OCI-LY7 (cell line): ENCODE results near the gene ARL15. TPM values are rescaled to one million over a fixed set of nuclear protein-coding genes. Genes with fewer than 3 reads are reported as not detected.

Experiments used
- BruUV-seq: library from RNA; stranded (reverse); fragments of 400-500 nt; replicated peaks from 2 replicates; lab custom pipeline; 2021; lab: Mats Ljungman, UMichigan
- CTCF ChIA-PET: fragments of 300-600 bp; sonication (Branson Sonifier 250); formaldehyde crosslinking; loops from one replicate; lab custom pipeline; 2022; ENCODE audit warnings: antibody characterized with exemption; ENCODE audit not compliant: unreplicated experiment; lab: Charles Lee
- POLR2A ChIA-PET: fragments of 300-600 bp; sonication (Branson Sonifier 250); formaldehyde crosslinking; loops from one replicate; lab custom pipeline; 2022; ENCODE audit warnings: antibody characterized with exemption; lab: Charles Lee
- DNase-seq: peaks from one replicate; pipeline ENCODE4 v3.0.0-alpha.2; 2015; ENCODE audit warnings: low spot score
- H2AFZ ChIP-seq: fragments of 200-600 bp; sonication (generic), shearing (Covaris generic); 2 replicates; pipeline ENCODE4 v1.6.1; 2014; ENCODE audit warnings: mild to moderate bottlenecking, antibody characterized with exemption, low read length, moderate library complexity
- H3K27ac ChIP-seq: fragments of 200-600 bp; sonication (generic); 2 replicates; pipeline ENCODE4 v1.5.1; 2014; ENCODE audit warnings: mixed run types, low read depth, mild to moderate bottlenecking, moderate library complexity, low read length, inconsistent platforms; ENCODE audit not compliant: poor library complexity, severe bottlenecking
- H3K36me3 ChIP-seq: fragments of 200-600 bp; sonication (generic); 2 replicates; pipeline ENCODE4 v1.6.1; 2014; ENCODE audit warnings: mild to moderate bottlenecking, antibody characterized with exemption, low read length, moderate library complexity, mixed read lengths; ENCODE audit not compliant: insufficient read depth
- H3K4me1 ChIP-seq: fragments of 200-600 bp; sonication (generic); 2 replicates; pipeline ENCODE4 v1.5.1; 2014; ENCODE audit warnings: mild to moderate bottlenecking, low read length; ENCODE audit not compliant: insufficient read depth, poor library complexity, severe bottlenecking
- H3K4me2 ChIP-seq: fragments of 200-600 bp; sonication (generic); 2 replicates; pipeline ENCODE4 v1.6.1; 2014; ENCODE audit warnings: mild to moderate bottlenecking, low read length
- H3K4me3 ChIP-seq: fragments of 200-600 bp; sonication (generic); 2 replicates; pipeline ENCODE4 v1.5.1; 2014; ENCODE audit warnings: mild to moderate bottlenecking, low read depth, low read length; ENCODE audit not compliant: poor library complexity, severe bottlenecking
- H3K79me2 ChIP-seq: fragments of 200-600 bp; sonication (generic); 2 replicates; pipeline ENCODE4 v1.6.1; 2016; ENCODE audit warnings: low read depth, mild to moderate bottlenecking, low read length, moderate library complexity, mixed read lengths; ENCODE audit not compliant: insufficient read depth
- H3K9me2 ChIP-seq: fragments of 200-600 bp; sonication (generic); 2 replicates; pipeline ENCODE4 v1.6.1; 2016; ENCODE audit warnings: mild to moderate bottlenecking, low read length, mixed read lengths; ENCODE audit not compliant: insufficient read depth
- H3K9me3 ChIP-seq: fragments of 200-600 bp; sonication (generic); 2 replicates; pipeline ENCODE4 v1.6.1; 2014; ENCODE audit warnings: mild to moderate bottlenecking, mixed run types, low read length, mixed read lengths
- H4K20me1 ChIP-seq: fragments of 200-600 bp; sonication (generic); 2 replicates; pipeline ENCODE4 v1.6.1; 2014; ENCODE audit warnings: mild to moderate bottlenecking, antibody characterized with exemption, low read length, moderate library complexity, mixed read lengths; ENCODE audit not compliant: insufficient read depth
- EZH2phosphoT487 ChIP-seq: fragments of 200-600 bp; sonication (generic); IDR thresholded peaks from 2 replicates; pipeline ENCODE4 v1.6.1; 2018; ENCODE audit warnings: low read depth, borderline replicate concordance, mild to moderate bottlenecking, mixed run types, antibody characterized with exemption, low read length, moderate library complexity, mixed read lengths
- intact Hi-C: fragments of 100-400 bp; cut with micrococcal nuclease; formaldehyde crosslinking; loops from one replicate; pipeline ENCODE4 v1.10.0; 2022; ENCODE audit not compliant: unreplicated experiment
- total RNA-seq, 2 experiments: library from RNA; depleted of rRNA in 1 of 2; stranded (reverse); fragments of >200 nt in 1 of 2; shearing (Covaris generic) in 1 of 2; gene quantifications; 2 replicates each; pipeline ENCODE4 v1.2.3, GENCODE V29; 2014 to 2022
- TF ChIP-seq, protein P1 (sequence below): fragments of 200-600 bp; sonication (generic); conservative IDR thresholded peaks from 2 replicates; pipeline ENCODE4 v1.5.1; 2014; ENCODE audit warnings: mild to moderate bottlenecking, antibody characterized with exemption, low read length, moderate library complexity, mixed read lengths

The ARL15 gene
- total RNA-seq, 2 experiments from 2014 or later, result 18.8 to 24.4 TPM

DNA sequence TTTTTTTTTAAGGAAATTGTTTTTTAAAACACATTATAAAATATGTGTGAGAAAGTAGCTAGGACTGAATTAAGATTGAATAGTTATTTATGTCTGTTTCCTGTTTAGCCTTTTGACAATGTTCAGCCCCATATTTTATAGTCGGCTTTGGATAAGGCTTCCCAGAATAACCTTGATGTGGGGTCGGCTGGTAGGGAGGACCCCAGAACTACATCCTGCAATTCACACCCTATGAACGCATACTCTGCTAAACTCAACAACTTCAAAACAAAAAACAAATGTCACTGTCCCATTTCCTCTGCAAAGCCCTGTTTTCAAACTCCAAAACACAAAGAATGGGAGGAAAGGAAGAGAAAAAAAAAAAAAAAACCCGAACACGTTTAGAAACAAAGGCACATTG is 63.1 kb downstream of the ARL15 start:
- Histone ChIP-seq H3K4me1 (no peaks in the 10 kb centered on the region), H3K4me3 (no peak overlapping the region), H2AFZ (no peak overlapping the region), H3K27ac (no peak overlapping the region), H3K9me2 (no peaks in the 10 kb centered on the region), H3K9me3 (no peaks in the 10 kb centered on the region), H3K4me2 (no peak overlapping the region), H3K36me3 (no peaks in the 10 kb centered on the region), H4K20me1 (peaks cover 8% of the 10 kb centered on the region), H3K79me2 (no peaks in the 10 kb centered on the region)
- no peak for DNase-seq
- intact Hi-C loops, result no loop called here
- TF ChIP-seq, protein P1, sequence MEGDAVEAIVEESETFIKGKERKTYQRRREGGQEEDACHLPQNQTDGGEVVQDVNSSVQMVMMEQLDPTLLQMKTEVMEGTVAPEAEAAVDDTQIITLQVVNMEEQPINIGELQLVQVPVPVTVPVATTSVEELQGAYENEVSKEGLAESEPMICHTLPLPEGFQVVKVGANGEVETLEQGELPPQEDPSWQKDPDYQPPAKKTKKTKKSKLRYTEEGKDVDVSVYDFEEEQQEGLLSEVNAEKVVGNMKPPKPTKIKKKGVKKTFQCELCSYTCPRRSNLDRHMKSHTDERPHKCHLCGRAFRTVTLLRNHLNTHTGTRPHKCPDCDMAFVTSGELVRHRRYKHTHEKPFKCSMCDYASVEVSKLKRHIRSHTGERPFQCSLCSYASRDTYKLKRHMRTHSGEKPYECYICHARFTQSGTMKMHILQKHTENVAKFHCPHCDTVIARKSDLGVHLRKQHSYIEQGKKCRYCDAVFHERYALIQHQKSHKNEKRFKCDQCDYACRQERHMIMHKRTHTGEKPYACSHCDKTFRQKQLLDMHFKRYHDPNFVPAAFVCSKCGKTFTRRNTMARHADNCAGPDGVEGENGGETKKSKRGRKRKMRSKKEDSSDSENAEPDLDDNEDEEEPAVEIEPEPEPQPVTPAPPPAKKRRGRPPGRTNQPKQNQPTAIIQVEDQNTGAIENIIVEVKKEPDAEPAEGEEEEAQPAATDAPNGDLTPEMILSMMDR, result no peak
- TF ChIP-seq EZH2phosphoT487, result no peak
- ChIA-PET CTCF (no interaction called here), POLR2A (interaction anchor here (0.6 to 1.8 kb wide), 4 partner anchors 9 to 248 kb away, joined by 3 to 6 read pairs (median 4); no protein-coding TSS in a partner anchor)
- BruUV-seq, result no TSS peak

DNA sequence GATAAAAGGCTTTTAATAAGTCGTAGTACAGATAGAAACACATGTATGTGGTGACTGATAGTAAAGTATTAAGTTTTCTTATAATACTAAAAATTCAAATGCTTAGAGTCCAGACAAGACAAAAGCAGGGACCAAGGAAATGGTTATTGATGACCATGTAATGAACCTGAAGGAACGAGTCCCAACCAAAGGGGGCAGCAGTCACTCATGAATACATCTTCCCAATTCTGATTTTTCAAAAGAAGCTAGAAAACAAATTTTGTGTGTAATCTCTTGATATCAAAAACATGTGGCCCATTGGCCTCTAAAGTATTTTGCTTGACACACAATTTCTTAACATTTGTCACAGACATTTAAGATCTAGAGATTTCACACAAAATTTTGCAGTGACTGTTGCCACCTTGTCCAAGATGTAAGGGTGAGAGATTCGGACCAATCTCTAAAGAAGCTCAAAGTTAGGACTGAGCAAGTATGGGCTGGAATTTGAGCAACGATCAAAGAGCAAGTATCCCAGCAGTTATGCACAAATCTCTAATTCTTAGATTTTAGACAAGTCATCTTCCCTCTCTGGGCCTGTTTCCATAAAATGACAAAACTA is 66.8 kb downstream of the ARL15 start:
- TF ChIP-seq, protein P1, result peak; percentile 92
- TF ChIP-seq EZH2phosphoT487, result no peak
- Histone ChIP-seq H3K36me3 (no peaks in the 10 kb centered on the region), H3K4me3 (no peak overlapping the region), H4K20me1 (peaks cover 8% of the 10 kb centered on the region), H3K9me2 (no peaks in the 10 kb centered on the region), H3K4me1 (no peaks in the 10 kb centered on the region), H2AFZ (no peak overlapping the region), H3K27ac (no peak overlapping the region), H3K4me2 (no peak overlapping the region), H3K9me3 (no peaks in the 10 kb centered on the region), H3K79me2 (no peaks in the 10 kb centered on the region)
- intact Hi-C loops, result loop anchor here (1.0 to 2.0 kb wide), 3 partner anchors 67 to 245 kb away; partner anchors contain the start of gene ARL15
- ChIA-PET POLR2A (interaction anchor here (0.6 to 1.1 kb wide), 2 partner anchors 67 to 246 kb away, joined by 3 read pairs; partner anchors contain the start of gene ARL15), CTCF (interaction anchor here (0.6 to 1.0 kb wide), 3 partner anchors 68 to 245 kb away, joined by 3 to 7 read pairs (median 3); no protein-coding TSS in a partner anchor)
- DNase-seq, result peak; percentile 46
- BruUV-seq, result no TSS peak

DNA sequence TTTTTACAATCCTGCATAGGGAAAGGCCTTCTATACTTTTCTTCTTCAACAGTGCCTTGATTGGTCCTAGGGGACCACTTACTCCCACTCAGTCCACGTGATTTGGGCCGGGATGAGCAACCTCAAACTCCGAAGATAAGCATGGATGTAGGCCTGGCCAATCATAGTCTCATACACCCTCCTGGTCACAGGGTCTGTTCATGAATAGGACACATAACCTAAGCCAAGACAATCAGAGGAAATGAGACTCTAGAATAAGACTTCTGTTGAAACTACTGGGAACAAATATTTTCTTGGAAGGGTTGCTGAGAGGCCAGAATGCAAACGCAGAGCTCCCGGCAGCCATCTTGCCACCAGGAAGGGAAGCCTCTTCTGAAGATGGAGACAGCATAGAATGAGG is 68.1 kb downstream of the ARL15 start:
- POLR2A ChIA-PET, result no interaction called here
- no peak overlapping the region for H3K4me2 ChIP-seq
- H4K20me1 ChIP-seq, result peaks cover 8% of the 10 kb centered on the region
- H3K27ac ChIP-seq, result no peak overlapping the region
- no peak for TF ChIP-seq EZH2phosphoT487
- TF ChIP-seq, protein P1, result no peak
- no peaks in the 10 kb centered on the region for H3K9me2 ChIP-seq
- intact Hi-C loops, result loop anchor here (2.0 kb wide), 2 partner anchors 69 to 247 kb away; partner anchors contain the start of gene ARL15
- no TSS peak for BruUV-seq
- no peaks in the 10 kb centered on the region for H3K36me3 ChIP-seq
- no peaks in the 10 kb centered on the region for H3K4me1 ChIP-seq
- no peak overlapping the region for H2AFZ ChIP-seq
- CTCF ChIA-PET, result no interaction called here
- no peak overlapping the region for H3K4me3 ChIP-seq
- no peaks in the 10 kb centered on the region for H3K9me3 ChIP-seq
- H3K79me2 ChIP-seq, result no peaks in the 10 kb centered on the region
- no peak for DNase-seq
